Cardiac fibroblast (primary cell): ENCODE data around the gene LRRC15.

Source experiments
- DNase-seq, 2 donors: peaks; one replicate each; pipeline versions ENCODE4 v3.0.0 to v3.0.0-alpha.2; 2010; ENCODE audit warnings: low read depth in 2 of 2
- H3K4me3 ChIP-seq, 2 donors: replicated peaks in 1 of 2; 1 replicate in 1 of 2; 2 replicates in 1 of 2; pipeline ENCODE4 v1.5.1; 2011; ENCODE audit warnings: low read depth in 2 of 2, low read length in 2 of 2, mild to moderate bottlenecking in 2 of 2, moderate library complexity in 1 of 2
- CTCF ChIP-seq: IDR thresholded peaks from one replicate; pipeline ENCODE4 v1.5.1; 2011; ENCODE audit warnings: low read depth, mild to moderate bottlenecking, low read length, inconsistent platforms

The LRRC15 gene

GRCh38 chr3:194312186-194312742, 57.3 kb downstream of the LRRC15 start:
- H3K4me3 ChIP-seq = no peak overlapping the region
- DNase-seq = no peak
- no peak for TF ChIP-seq CTCF

- no peak overlapping the region for H3K4me3 ChIP-seq
- TF ChIP-seq CTCF = no peak
- no peak for DNase-seq
These were observed 58.5 kb downstream of the LRRC15 start for GRCh38 chr3:194311000-194311399.

- no peak for TF ChIP-seq CTCF
- H3K4me3 ChIP-seq = no peak overlapping the region
- no peak for DNase-seq
These were observed 59.3 kb downstream of the LRRC15 start for GRCh38 chr3:194310060-194310835.

- no peak for TF ChIP-seq CTCF
- no peak for DNase-seq
- H3K4me3 ChIP-seq = no peak overlapping the region
These were observed 60.7 kb downstream of the LRRC15 start for GRCh38 chr3:194308601-194309449.

- no peak for DNase-seq
- no peak overlapping the region for H3K4me3 ChIP-seq
- TF ChIP-seq CTCF = no peak
These were observed 61.7 kb downstream of the LRRC15 start for GRCh38 chr3:194307849-194308248.

GRCh38 chr3:194306771-194307640, 62.5 kb downstream of the LRRC15 start:
- DNase-seq = no peak
- no peak for TF ChIP-seq CTCF
- H3K4me3 ChIP-seq = no peak overlapping the region
